GM21528 (cell line): ENCODE measurements around the gene CYB5D1.

Source experiments
- ATAC-seq: cut with Tn5 transposase; IDR thresholded peaks from one replicate; pipeline ENCODE4 v1.9.1; 2021; ENCODE audit warnings: mild to moderate bottlenecking, moderate library complexity; ENCODE audit not compliant: unreplicated experiment, low FRiP score

The CYB5D1 gene

GRCh38 chr17:7910711-7911110 lies 52.9 kb downstream of the CYB5D1 start:
- no peak for ATAC-seq

DNA sequence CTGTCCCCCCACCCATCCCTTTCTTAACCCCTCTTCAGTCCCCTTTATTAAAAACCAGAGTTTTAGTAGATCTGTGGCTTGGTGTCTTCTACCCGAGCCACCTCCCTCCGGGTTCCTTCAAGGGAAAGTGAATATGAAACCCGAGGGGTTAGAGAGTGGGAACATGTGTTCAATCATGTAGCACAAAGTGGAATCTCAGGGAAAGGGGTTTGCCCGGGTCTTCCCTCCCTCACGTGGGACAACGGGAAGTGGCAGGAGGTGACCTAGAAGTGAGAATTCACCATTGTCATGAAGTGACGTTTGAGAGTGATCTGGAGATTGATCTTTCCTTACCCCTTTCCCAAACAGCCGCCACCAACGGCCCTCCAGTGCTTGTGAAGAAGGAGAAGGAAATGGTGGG lies 53.3 kb downstream of the CYB5D1 start:
- no peak for ATAC-seq
